ENCODE measurements around the gene SGK1.
"Not testable (repeated sequence)": the region's sequence is repeated elsewhere in the genome, so short reads cannot be mapped to it uniquely, and the experiment has no call there.

The SGK1 gene

DNA sequence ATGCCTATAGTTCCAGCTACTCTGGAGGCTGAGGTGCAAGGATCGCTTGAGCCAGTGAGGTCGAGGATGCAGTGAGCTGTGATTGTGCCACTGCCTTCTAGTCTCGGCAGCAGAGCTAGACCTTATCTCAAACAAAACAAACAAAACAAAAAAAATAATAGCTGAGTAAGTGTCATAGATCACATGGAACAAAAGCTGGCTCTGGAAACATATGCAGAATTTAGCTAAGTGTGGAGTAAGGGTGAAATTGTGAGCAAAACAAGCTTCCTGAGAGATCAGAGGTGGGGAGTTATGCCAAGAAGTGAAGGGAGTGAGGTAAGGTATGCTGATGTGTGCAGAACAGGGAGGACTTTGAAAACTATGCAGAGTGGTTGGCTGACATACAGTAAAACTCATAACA lies 18.7 kb downstream of the SGK1 start:
- DNase-seq, result no peak

DNA sequence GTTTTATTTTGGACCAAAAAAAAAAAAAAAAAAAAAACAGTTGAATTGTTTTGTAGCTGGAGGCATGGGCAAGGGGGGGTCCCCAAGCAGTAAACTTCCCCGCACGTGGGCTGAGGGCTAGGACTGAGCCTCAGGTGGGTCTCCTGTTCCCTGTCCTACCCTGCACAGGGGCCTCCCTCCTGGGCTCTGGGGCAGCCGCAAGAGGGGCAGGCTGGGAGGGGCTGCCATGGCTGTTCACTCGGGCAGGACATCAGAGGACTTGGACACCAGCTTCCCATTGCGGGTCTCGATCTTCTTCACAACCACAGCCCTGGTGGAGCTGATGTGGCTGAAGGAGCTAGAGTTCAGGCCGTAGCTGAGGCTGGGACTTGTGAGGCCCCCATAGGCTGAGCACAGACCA lies 21.1 kb downstream of the SGK1 start:
- no peak for DNase-seq

DNA sequence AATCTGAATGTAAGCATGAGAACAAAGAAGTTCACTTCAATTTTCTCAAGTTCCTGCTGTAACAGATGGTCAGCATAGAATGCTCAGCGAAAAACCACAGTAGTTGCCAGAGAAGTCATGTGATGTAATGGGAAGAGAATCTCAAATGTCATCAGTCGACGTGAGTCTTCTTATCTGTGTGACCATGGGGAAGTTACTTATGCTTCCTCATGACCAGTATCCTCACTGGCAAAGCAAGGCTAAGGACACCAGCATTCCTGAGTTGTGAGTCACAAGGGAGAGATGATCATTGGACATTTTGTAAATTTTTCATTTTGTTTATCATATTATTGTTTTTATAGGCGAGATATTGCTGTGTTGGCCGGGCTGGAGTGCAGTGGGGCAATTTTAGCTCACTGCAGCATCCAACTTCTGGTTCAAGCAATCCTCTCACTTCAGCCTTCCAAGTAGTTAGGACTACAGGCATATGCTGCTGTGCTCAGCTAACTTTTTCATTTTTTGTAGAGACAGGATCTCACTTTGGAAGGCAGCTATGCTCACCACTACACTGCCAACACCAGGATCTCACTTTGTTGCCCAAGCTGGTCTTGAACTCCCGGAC lies 21.9 kb downstream of the SGK1 start:
- no peak for DNase-seq

DNA sequence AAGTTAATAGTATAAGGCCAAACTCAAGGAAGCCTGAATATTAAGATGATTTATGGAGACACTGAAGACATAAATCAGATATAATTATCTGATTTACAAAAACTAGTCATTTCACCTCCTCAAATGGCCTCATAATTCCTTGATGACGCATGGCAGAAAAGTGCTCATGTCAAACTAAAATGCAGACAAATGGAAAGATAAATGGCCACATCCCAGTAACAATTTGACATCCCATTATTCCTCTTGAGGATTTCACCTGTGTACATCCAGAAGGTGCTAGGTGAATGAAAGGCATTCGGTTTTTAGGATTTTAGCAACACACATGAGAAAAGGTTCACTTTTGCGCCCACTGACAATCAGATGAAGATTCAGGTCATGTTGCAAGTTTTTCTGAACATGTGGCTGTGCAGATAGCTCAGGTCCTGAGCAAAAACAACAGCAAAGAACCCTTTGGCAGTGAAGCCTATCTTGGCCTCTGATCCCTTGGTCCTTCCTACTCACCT lies 24.2 kb downstream of the SGK1 start:
- DNase-seq, result no peak

DNA sequence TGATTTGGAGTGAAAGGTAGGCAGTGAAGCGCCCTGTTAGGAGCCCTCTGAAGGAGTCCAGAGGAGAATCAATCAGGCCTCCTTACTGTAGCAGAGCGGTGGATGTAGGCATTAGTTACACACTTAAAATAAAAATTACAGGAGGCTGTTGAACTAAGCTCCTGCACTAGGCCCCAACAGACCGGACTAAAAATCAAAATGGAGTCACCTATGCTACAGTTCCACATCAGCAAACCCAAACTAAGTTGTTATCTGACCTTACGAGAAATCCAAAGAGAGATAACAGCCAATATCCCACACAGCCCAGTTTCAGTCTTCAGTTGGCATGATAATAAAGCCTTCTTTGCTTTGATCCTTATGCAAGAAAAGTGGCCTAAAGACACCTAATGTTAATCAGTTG lies 26.8 kb downstream of the SGK1 start:
- no peak for DNase-seq

- no peak for DNase-seq
Measured at GRCh38 chr6:134289204-134289575, 28.7 kb downstream of the SGK1 start.

DNA sequence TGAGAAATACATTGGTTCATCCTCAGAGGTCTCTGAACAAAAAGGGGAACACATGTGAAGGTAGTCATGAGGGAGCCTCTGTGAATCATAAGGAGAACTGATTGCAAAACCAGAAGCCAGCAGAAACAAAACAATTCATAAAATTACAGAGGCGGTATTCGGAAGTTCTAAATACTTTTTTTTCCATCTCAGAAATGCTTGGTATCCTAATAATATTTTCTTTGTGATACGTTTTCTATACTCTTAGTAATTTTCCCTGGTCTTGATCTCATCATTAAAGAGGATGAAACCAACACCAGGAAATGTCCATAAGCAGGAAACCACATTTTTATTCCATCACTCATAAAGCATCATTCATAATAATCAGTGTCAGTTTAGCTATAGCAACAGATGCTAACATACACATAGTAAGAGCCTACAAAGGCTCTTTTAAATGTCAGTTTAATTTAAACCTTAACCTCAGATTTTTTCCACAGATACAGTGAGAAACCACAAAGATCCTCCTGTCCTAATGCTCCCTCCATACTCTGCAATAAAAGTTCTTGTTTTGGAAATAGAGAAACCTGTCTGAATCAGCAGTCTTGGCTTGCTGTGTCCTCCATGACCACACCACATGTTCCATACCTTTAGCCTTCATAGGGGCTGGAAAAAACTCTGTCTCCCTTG lies 29.2 kb downstream of the SGK1 start:
- DNase-seq, result no peak

- no peak for DNase-seq
Measured at GRCh38 chr6:134287859-134288537, 29.9 kb downstream of the SGK1 start.

- DNase-seq, result no peak
Measured at GRCh38 chr6:134282816-134283215, 35.1 kb downstream of the SGK1 start.

GRCh38 chr6:134281388-134281787 lies 36.5 kb downstream of the SGK1 start:
- DNase-seq, result no peak

DNA sequence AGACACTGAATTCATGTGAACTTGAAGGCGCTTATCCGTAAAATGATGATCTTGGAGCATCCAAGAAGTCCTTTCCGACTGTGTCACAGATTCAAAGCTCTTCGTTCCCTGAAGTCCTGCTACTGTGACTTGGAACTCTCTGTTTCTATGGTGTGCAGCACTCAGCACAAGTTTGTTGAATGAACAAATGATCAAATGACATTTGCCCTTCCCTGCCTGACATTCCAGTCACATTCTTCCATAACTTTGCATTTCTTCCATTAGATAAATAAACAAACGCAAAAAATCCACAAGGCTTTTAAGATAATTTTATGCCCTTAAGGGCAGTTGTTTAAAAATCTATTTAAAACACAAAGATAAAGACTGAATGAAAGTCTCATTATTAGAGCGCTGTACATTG lies 39.9 kb downstream of the SGK1 start:
- no peak for DNase-seq

DNA sequence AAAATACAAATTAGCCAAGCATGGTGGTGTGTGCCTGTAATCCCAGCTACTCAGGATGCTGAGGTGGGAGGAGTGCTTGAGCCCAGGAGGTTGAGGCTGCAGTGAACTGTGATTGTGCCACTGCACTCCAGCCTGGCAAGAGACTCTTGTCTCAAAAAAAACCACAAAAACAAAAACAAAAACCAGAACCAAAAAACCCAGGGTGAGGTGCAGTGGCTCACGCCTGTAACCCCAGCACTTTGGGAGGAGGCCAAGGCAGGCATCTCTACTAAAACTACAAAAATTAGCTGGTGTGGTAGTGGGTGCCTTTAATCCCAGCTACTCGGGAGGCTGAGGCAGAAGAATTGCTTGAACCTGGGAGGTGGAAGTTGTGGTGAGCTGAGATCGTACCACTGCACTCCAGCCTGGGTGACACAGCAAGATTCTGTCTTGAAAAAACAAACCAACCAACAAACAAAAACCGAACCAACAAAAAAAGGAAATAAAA lies 41.0 kb downstream of the SGK1 start:
- not testable (repeated sequence) for DNase-seq

GRCh38 chr6:134272374-134272773 lies 45.5 kb downstream of the SGK1 start:
- no peak for DNase-seq

DNA sequence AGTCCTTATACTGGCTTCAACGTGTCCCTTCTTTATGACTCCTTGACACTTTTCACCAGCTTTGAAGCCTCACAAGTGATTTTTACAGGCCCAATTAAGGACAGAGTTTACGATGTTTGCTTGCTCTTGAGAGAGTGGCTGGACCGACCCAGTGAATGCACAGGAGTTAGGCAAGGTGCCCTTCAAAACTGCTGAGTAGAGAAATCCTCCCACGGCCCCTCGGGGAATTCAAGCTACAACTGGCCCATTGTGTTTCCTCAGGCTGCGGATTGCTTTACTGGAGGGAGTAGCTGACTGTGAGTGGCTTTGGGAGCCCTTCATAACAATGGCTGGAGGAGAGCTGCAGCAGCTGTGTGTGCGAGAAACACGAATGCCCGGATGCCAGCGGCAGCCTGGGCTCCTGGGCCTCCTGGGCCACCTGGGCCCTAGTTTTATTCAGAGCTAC lies 50.0 kb downstream of the SGK1 start:
- DNase-seq, result no peak

- no peak for DNase-seq
Measured at GRCh38 chr6:134266776-134267175, 51.1 kb downstream of the SGK1 start.

- DNase-seq, result no peak
Measured at GRCh38 chr6:134261766-134262165, 56.1 kb downstream of the SGK1 start.

DNA sequence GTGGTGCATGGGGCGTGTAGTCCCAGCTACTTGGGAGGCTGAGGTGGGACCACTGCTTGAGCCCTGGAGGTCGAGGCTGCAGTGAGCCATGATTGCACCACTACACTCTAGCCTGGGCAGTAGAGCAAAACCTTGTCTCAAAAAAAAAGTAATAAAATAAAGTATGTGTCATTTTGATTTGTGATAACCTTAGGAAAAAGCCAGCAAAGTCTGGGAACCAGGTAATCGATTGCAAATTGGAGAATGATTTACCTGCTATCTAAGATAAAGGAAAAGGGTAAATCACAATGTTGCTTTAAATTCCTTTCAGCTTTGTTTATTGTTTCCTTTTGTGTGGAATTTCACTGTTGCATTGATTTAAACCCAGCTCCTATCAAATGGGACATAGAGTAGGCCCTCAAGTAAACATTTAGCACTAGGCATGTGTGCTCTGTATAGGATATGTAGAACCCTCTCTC lies 59.0 kb downstream of the SGK1 start:
- DNase-seq, result no peak

- DNase-seq, result no peak
Measured at GRCh38 chr6:134257516-134257915, 60.4 kb downstream of the SGK1 start.

DNA sequence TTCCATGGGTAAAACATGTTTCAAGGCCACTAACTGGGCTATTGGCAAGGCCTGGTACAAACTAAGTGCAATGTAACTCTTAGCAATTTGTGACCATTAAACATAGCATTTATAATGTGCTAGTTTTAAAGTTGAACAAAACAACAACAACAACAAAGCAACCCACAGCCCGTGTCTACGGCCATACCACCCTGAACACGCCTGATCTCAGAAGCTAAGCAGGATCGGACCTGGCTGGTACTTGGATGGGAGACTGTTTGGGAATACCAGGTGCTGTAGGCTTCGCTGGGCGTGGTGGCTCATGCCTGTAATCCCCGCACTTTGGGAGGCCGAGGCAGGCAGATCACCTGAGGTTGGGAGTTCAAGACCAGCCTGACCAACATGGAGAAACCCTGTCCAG lies 61.0 kb downstream of the SGK1 start:
- DNase-seq, result no peak

DNA sequence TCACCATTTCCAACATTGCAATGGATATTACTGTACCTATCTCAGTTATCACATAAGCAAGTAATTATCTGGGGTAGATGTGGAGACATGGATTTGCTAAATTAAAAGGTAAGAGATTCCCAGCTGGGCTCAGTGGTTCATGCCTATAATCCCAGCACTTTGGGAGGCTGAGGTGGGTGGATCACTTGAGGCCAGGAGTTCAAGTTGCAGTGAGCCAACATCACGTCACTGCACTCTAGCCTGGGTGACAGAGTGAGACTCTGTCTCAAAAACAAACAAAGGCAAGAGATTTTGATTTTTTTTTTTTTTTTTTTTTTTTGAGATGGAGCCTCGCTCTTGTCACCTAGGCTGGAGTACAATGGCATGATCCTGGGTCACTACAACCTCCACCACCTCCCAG lies 62.6 kb downstream of the SGK1 start:
- not testable (repeated sequence) for DNase-seq

- DNase-seq, result no peak
Measured at GRCh38 chr6:134254118-134254517, 63.8 kb downstream of the SGK1 start.

DNA sequence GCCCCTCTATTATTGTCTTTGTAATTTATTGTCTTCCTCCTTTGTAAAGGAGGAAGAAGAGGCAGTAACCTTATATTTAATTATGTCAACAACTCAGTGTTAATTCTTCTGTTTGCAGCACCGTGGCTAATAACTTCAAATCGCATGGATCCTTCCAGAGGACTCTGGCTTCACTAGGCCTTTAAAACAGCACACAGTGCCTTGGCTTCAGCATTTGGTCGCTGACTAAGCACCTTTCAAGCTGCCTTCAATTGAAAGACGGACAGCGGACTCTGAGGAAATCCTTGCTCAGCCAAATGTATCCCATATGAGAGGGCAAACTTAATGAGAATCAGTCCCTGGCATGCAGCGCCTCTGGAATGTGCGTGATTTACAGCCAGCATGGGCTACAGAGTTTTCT lies 64.2 kb downstream of the SGK1 start:
- no peak for DNase-seq

GRCh38 chr6:134251320-134251719 lies 66.6 kb downstream of the SGK1 start:
- no peak for DNase-seq

GRCh38 chr6:134250776-134251175 lies 67.1 kb downstream of the SGK1 start:
- no peak for DNase-seq
